Measurements from ENCODE around the gene SEC61B. TPM values are rescaled to one million over a fixed set of nuclear protein-coding genes. Genes with fewer than 3 reads are reported as not detected.
"Not testable (repeated sequence)": the region's sequence is repeated elsewhere in the genome, so short reads cannot be mapped to it uniquely, and the experiment has no call there.

SEC61B gene
- total RNA-seq, 1 donor from 2014 or later = 108 TPM

DNA sequence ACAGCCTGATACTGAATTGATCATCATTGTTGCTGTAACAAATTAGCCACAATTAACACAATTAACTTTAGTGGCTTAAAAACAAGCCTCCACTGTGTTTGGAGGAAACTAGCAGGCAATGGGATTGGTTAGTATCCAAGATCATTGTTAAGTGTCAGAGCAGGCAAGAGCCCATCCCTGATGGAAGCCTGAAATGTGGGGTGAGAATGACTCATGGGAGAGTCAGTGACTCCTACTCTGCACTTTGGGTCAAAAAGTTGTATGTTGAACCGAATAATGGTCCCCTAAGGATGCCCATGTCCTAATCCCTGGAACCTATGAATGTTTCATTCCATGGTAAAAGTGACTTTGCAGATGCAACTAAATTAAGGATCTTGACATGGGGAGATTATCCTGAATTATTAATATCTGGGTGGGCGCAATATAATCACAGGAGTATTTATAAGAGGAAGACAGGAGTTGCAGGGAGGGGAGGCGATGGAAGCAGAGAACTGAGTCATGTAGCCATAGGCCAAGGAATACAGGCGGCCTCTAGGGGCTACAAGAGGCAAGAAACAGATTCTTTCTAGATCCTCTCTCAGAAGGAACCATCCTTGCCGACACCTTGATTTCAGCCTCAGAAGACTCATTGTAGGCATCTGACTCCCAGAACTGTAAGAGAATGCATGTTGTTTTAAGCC lies 29.2 kb upstream of the SEC61B start:
- DNase-seq = peak; percentile 9

DNA sequence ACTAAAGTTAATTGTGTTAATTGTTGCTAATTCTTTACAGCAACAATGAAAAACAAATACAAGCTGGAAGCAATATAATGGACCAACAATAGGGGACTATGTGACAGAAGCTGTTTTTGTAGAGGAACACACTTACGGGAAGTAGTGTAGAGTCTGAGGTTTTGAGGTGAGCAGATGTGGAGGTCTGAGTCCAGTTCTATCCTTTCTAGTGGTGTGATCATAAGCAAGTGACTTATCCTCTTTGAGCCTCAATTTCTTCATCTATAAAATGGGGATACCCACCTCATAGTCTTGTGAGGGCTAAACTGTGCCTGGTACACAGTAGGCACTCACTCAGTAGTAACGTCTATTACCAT lies 28.6 kb upstream of the SEC61B start:
- no peak for DNase-seq

DNA sequence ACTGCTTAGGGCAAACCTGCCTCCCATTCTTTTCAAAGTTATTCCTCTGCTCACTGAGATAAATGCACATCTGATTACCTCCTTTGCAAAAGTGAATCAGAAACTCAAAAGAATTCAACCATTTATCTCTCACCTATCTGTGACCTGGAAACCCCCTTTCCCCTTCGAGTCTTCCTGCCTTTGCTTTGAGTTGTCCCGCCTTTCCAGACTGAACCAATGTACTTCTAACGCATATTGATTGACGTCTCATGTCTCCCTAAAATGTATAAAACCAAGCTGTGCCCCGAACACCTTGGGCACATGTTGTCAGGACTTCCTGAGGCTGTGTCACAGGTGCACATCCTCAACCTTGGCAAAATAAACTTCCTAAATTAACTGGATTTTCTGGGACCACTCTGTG lies 25.6 kb upstream of the SEC61B start:
- not testable (repeated sequence) for DNase-seq

DNA sequence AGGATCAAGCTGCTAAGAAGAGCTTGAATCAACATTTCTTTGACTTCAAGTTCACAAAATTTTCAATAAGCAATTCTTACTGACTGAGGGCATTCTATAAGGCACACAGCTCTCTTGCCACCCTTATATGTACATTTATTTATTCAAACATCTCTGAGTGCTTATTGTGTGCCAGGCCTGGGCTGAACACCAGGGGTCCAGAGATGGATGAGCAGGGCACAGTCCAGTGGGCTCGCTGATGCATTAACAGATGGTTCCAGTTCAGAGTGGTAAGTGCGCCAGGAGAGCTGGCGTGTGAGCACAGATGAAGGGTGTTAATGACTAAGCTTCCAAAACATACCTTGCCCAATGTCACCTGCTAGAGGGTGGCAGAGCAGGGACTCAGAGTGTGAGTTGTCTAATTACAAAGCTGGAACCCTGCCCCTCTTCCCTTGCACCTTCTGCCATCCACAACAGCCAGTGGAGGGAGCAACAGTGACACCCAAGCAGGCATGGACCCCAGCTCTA lies 24.9 kb upstream of the SEC61B start:
- no peak for DNase-seq

DNA sequence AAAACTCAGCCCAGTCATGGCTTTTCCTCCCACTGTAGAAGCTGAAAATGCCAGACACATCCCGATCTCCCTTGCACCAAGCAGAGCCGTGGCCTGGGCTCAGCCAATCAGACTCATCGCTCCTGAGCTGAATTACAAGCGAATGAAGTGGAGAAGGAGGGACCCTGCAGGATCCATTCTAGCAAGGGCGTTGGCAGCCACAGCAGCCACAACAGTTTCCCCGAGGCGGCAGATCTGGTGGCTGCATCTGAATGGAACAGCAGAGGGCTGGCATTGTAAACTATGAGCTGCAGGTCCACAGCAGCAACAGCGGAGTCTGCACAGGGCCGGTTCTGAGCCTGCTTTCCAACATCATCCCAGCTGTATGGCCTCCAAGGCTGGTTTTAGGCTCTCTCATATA lies 24.1 kb upstream of the SEC61B start:
- no peak for DNase-seq

DNA sequence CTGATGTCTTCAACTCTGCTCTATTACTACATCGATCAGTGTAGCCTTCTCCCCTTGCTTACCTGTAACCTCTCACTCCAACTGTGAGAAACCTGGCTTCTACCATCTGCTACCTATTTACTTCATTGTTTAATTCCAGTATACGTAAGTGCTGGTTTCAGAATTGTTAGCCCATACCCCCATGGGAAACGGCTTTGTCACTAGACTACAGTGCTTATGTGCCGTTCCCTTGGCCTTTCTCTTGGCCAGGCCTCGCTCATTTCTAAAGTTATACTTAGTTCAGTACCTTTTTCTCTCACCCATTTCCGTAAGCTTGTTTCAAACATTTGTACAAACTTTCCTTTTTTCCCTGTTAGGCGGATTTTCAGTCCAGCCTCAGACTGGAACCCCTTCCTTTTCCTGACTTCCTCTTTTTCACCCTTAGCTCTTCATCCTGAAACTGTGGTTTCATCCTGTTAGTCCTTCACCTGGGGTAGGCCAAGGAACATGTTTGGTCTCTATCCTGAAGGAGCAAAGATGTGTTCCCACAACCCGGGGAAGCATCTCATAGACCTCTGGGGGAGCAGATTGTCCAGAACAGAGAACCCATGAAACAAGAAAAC lies 22.0 kb upstream of the SEC61B start:
- no peak for DNase-seq

DNA sequence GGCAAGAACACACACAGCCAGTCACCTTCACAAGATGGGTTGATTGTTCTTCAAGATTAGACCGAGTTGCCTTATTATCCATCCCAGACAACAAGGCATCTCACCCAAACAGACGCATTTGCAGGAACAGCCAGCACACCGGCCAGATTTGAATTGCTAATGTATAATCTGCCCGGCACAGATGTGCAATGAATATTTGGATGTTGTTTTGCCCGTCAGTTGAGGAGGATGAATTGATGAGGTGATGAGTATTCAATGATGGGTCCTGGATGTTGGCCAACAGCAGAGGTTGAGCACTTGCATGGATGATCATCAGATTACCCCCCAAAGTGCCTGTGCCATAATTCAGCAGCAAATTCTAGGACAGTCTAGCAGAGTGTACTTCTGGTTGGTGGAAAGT lies 20.5 kb upstream of the SEC61B start:
- DNase-seq = no peak

DNA sequence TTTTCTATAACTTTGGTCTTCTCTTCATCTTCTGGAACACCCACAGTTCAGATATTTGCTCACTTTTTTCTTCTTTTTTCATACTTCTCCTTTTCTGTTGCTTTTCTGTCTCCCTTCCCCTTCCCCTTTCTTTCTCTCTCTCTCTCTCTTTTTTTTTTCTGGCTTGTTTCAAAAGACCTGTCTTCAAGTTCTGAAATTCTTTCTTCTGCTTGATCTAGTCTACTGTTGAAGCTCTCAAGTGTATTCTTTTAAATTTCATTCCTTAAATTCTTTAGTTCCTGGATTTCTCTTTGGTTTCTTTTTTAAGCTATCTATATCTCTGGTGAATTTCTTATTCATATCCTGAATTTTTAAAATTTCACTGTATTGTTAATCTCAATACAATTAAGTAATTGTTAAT lies 11.5 kb upstream of the SEC61B start:
- no peak for DNase-seq

DNA sequence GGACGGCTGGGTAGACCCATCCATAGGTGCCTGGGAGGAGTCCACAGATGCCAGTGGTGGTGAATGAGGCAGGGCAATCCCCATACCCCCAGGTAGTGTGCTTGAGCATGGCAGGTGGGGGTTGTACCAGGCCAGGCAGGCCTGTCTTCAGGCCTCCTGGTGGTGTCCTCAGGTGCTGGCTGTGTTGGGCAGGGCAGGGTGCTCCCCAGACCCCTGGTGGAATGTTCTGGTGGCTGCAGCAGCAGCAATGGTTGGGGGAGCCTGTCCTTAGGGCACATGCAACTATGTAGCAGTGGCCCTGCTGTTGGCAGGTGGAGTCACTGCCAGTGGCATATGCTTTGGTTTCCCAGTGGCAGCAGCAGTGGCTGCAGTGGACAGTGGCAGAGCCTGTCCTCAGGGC lies 10.3 kb upstream of the SEC61B start:
- no peak for DNase-seq

DNA sequence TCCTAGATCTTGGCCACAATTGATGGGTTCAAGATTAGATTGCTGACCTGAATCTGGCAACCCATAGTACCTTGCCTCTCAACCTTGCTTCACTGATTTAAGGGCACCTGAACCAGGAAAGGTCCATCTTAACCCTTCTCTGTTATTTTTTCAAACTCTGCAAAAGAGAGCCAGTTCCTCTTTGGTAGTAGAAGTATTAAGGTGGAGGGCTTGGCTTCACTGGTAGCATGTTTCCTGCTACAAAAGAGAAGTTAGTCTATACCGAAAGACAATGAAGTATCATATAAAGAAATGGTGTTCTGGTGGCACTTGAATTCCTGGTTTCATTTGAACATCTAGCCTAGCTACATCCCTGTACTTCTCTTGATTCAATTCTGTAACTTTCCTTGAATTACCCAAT lies 8.9 kb upstream of the SEC61B start:
- no peak for DNase-seq

DNA sequence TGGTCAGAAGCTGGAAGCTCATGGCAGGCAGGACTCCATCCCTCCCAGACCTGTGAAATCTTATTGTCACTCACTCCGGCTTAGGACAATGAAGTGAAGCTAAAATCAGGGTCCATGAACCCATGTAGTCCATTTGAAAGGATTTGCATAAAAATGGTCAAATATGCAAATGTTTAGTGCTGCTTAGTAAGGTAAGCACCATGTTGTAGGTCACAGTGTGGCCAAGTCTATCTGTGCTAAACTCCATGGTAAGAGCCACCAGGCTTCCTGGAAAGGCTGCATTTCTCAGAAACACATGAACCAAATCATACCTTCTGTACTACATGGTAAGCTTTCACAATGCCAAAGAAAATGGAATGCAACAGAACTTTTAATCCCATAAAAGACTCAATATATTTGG lies 6.0 kb upstream of the SEC61B start:
- no peak for DNase-seq

DNA sequence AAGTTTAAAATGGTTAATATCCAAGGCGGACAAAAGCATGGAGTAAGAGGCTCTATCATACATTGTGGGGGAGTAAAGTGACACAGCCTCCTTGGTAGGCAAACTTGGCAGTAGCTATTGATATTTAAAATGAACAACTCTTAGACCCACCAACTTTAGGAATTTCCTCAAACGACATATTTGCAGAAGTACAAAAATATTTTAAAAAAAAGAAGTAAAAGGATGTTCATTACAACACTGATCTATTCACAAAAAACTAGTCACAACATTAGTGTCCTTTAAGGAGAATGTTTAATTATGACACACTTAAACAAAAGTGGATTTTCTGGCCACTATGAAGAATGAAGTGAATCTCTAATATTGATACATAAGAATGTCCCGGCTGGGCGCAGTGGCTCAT lies 2.1 kb upstream of the SEC61B start:
- no peak for DNase-seq

DNA sequence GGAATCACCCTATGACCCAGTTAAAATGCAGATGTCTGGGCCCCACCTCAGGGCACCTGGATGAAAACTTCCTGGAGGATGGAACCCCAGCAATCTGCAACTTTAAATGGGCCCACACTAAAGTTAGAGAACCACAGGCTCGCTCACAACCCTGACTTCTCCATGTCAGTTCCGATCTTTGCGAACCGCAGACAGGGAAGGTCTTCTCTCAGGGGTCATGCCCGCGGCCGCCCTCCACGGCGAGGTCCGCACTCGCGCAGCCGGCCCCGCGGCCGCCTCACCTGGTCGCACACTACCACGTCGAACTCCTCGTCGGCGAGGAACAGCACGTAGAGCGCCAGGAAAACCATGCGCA lies 839 bp upstream of the SEC61B start:
- DNase-seq = no peak

DNA sequence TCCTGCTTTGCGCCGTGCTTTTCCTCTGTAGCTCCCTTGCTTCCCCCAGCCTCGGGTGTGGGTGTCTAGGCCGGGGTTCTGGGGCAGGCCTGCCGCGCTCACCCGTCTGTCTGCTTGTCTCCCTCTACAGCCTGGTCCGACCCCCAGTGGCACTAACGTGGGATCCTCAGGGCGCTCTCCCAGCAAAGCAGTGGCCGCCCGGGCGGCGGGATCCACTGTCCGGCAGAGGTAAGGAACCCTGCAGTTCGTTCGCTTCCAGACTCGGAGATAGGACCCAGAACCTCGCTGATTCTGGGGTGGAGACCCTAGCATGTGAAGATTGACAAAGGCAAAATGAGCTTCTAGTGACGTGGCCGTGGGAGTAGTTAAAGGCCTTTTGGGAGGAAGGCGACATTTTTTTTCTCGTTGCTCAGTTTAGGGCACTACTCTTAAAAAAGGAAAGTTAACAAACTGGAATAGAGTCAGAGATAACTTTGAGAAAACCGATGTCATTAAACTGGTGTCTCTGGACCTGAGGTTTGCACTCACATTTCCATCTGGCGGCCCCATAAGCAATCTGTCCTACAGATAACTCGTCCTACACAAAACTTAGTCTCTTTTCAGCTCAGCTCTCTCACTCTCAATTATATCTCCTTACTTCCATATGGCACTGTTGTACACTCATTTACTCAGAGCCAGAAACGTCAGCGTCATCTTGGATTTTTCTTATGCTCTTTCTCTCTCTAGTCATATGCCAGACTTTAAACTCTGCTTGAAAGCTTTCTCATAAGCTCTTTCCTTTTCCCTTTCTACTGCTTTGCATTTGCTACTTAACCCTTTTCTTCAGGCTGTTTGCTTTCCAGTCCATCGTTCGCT lies 561 bp downstream of the SEC61B start:
- no peak for DNase-seq

DNA sequence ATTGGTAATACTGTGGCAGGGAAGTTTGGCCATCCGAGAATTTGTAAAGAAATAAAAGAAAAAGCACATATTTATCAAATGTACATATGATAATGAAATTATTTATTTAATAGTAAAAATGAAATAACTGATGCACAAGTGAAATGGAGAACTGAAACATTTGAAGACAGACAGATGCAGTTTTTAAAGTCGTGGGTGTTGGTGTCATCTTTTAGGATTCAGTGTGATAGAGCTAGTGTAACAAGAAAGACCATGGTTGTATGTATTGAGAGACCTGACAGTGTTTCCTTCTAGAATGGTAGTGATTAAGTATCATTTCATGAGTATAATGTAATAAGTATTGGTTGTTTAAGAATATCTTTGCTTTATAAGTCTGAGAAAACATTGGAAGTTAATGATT lies 2.4 kb downstream of the SEC61B start:
- no peak for DNase-seq

DNA sequence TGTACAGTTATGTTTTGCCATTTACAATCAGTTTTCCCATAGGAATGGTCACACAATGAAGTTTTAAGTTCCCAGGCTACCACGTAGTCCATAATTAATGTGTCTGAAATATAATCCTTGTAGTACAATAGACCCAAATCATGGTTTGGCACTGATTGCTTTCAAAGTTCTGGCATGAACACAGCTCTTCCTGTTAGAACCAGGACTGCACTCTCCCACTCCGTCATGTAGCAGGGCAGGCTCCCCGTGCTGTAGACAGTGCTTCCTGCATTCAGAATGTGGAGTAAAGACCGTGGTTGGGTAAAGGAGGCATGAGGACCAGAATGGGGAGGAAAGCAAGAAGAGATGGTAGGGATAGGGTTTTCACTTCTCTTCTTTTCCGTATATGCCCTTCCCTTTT lies 4.0 kb downstream of the SEC61B start:
- peak; percentile 83 for DNase-seq

DNA sequence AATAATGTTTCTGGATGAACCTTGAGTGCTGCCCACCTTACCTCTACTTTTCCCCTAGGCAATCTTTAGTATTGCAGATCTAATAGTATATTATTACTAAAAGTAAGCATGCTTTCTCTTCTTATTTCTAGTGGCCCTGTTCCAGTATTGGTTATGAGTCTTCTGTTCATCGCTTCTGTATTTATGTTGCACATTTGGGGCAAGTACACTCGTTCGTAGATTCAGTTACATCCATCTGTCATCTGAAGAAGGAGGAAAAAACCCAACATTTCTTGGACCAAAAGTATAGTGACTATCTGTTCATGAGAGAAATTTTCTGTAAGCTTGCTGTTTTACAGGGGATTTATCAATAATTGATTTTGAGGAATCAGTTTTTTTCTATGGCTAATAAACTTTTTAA lies 8.1 kb downstream of the SEC61B start:
- DNase-seq = no peak

DNA sequence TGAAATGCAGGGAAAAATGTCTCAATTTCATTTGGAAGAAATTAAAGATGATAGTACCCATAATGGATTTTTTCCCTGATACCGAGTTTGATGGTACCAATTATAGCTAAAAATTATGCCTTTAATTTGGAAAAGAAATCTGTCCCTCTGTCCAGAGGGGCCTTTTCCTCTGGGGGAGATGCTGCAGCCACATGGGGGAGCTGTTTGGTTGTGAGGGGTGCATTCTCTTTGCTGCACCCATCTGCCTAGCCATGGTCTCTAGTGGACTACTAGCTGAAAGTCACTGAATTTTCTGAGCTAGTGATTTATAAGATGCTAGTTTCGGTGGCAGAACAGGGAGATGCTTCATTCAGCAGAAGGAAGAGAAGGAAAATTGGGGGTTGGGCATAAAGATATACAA lies 9.6 kb downstream of the SEC61B start:
- peak; percentile 48 for DNase-seq

DNA sequence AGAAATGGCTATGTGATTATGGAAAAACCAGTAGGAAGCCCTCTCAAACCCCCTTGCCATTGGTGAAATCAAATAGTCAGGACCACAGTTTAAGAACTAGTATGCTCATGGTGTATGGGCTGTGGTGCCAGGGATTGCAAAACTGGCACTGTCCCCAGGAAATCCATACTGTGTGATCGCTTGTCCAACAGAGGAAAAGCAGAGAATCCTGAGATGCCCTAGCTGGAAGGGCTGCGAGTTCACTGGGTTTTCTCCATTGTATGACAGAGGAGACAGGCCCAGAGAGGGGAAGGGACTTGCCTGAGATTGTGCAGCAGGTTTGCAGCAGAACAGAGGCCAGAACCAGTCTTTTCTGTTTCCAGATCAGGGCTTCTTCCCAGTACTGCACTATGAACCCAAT lies 12.5 kb downstream of the SEC61B start:
- no peak for DNase-seq

DNA sequence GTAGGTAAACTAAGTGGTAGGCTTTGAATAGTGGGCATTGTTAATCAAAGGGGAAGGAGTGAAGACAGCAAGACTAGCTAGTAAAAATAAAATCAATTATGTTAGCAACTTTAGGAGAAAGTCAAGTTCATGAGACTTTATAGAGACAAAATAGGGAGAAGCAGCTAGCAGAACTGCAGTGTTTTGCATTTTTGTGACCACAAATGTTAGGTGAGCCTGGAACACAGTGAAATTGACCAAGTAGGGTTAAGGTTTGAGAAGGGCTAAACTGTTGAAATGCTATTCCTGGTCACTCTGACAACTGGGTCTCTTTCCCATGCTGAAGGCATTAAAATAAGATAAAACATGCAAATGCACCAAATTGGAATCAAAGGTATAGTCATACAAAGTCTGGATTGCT lies 13.0 kb downstream of the SEC61B start:
- no peak for DNase-seq

DNA sequence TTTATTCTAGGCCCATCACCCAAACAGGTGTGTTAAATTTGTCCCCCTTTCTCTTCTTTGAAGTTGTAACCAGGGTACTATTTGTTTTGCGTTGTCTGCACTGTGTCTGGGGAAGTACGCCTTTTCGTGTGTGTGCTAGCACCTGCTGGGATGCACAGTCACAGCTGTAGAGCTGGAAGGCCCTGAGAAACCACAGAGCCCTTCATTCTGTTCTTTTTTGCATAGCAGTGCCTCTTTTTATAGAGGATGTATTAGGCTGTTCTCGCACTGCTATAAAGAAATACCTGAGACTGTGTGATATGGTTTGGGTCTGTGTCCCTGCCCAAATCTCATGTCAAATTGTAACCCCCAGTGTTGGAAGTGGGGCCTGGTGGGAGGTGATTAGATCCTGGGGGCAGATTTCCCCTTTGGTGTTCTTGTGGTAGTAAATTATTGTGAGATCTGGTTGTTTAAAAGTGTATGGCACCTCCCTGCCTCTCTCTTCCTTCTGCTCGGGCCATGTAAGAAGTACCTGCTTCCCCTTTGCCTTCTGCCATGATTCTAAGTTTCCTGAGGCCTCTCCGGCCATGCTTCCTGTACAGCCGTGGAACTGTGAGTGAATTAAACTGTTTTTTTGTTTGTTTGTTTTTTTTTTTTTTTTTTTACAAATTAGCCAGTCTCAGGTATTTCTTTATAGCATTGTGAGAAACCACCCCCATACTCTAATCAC lies 14.0 kb downstream of the SEC61B start:
- no peak for DNase-seq

DNA sequence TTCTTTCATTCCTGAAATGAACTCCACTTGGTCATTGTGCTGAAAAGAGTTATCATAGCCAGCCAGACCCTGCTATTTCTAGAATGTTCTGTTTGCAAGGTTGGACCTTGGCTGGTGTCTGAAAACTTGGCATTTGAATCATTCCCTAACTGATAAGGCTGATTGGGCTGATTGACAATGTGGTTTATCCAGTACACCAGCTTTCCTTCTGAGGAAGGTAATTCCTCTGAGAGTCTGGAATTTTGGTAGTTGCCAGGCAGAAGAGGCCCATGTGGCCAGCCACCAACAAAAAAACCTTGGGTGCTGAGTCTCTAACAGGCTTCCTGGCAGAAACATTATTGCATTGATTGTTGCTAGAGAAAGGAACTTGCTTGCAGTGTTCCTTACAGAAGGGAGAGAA lies 15.3 kb downstream of the SEC61B start:
- no peak for DNase-seq

DNA sequence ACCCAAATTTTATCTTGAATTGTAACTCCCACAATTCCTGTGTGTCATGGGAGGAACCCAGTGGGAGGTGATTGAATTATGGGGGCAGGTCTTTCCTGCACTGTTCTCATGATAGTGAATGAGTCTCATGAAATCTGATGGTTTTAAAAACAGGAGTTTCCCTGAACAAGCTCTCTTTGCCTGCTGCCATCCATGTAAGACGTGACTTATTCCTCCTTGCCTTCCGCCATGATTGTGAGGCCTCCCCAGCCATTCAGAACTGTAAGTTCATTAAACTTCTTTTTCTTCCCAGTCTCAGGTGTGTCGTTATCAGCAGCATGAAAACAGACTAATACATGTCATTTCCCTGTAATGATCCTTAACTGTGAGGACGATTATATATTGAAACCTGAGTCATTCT lies 15.8 kb downstream of the SEC61B start:
- not testable (repeated sequence) for DNase-seq
